DND-41 (cell line): ENCODE data around the gene SLC25A38.
A peak's percentile ranks its signal among the peaks of the same experiment; 100 is the strongest.
"Not testable (repeated sequence)": the region's sequence is repeated elsewhere in the genome, so short reads cannot be mapped to it uniquely, and the experiment has no call there.

ENCODE experiments used
- ATAC-seq: fragments of 200-7000 bp; cut with Tn5 transposase; 3 replicates; pipeline ENCODE4 v1.9.1; 2021; ENCODE audit warnings: low read depth; ENCODE audit not compliant: insufficient read depth
- DNase-seq: peaks from one replicate; pipeline ENCODE4 v3.0.0-alpha.2; 2020
- H2AFZ ChIP-seq: 2 replicates; pipeline ENCODE4 v1.6.0; 2012; ENCODE audit warnings: low read depth, low read length
- H3K27ac ChIP-seq: 2 replicates; pipeline ENCODE4 v1.5.1; 2012; ENCODE audit warnings: low read length, inconsistent platforms
- H3K27me3 ChIP-seq: fragments of 200-600 bp; sonication (generic); 2 replicates; pipeline ENCODE4 v1.6.0; 2012; ENCODE audit warnings: low read length, mild to moderate bottlenecking, inconsistent platforms; ENCODE audit not compliant: insufficient read depth, poor library complexity
- H3K36me3 ChIP-seq: 2 replicates; pipeline ENCODE4 v1.5.1; 2012; ENCODE audit warnings: low read length, inconsistent platforms; ENCODE audit not compliant: insufficient read depth
- H3K4me1 ChIP-seq: 2 replicates; pipeline ENCODE4 v1.5.1; 2012; ENCODE audit warnings: mild to moderate bottlenecking, low read length; ENCODE audit not compliant: insufficient read depth
- H3K4me2 ChIP-seq: 2 replicates; pipeline ENCODE4 v1.6.0; 2012; ENCODE audit warnings: mild to moderate bottlenecking, moderate library complexity, low read length, inconsistent platforms; ENCODE audit not compliant: insufficient read depth
- H3K4me3 ChIP-seq, 2 experiments: fragments of 200-600 bp in 1 of 2; shearing (Covaris generic) in 1 of 2; 2 replicates each; pipeline ENCODE4 v1.5.1; 2012 to 2016; ENCODE audit warnings: inconsistent platforms in 2 of 2, low read length in 2 of 2, mild to moderate bottlenecking in 2 of 2, low read depth in 1 of 2, moderate library complexity in 1 of 2
- H3K79me2 ChIP-seq: 2 replicates; pipeline ENCODE4 v1.6.0; 2012; ENCODE audit warnings: low read length, inconsistent platforms; ENCODE audit not compliant: insufficient read depth
- H3K9ac ChIP-seq: 2 replicates; pipeline ENCODE4 v1.6.0; 2012; ENCODE audit warnings: low read depth, mild to moderate bottlenecking, inconsistent platforms, low read length, moderate library complexity
- H3K9me3 ChIP-seq: 2 replicates; pipeline ENCODE4 v1.5.1; 2012; ENCODE audit warnings: low read length, moderate library complexity, mild to moderate bottlenecking, inconsistent platforms; ENCODE audit not compliant: insufficient read depth, severe bottlenecking
- H4K20me1 ChIP-seq: 2 replicates; pipeline ENCODE4 v1.6.0; 2012; ENCODE audit warnings: low read length; ENCODE audit not compliant: insufficient read depth
- CTCF ChIP-seq: IDR thresholded peaks from 2 replicates; pipeline ENCODE4 v1.5.1; 2012; ENCODE audit warnings: borderline replicate concordance, low read length, moderate library complexity, mild to moderate bottlenecking; ENCODE audit not compliant: poor library complexity, severe bottlenecking; ENCODE audit errors: extremely low read depth
- EZH2 ChIP-seq: IDR thresholded peaks from 3 replicates; pipeline ENCODE4 v1.6.1; 2012; ENCODE audit warnings: borderline replicate concordance, low read depth, mild to moderate bottlenecking, moderate library complexity, low read length, inconsistent platforms; ENCODE audit not compliant: severe bottlenecking

Gene SLC25A38

GRCh38 chr3:39349080-39349479 lies 34.1 kb upstream of the SLC25A38 start:
- no peaks in the 10 kb centered on the region for H4K20me1 ChIP-seq
- H3K27ac ChIP-seq = peak overlapping the region; percentile 99
- H3K9ac ChIP-seq = peak overlapping the region; percentile 57; the same call in 1 of the 2 replicates
- H3K27me3 ChIP-seq = no peaks in the 10 kb centered on the region
- no peak overlapping the region for H3K4me3 ChIP-seq
- TF ChIP-seq EZH2 = no peak
- TF ChIP-seq CTCF = no peak
- peaks cover 84% of the 10 kb centered on the region for H3K4me1 ChIP-seq
- H3K4me2 ChIP-seq = no peak overlapping the region
- H3K9me3 ChIP-seq = no peaks in the 10 kb centered on the region
- no peak for DNase-seq
- H3K79me2 ChIP-seq = peaks cover 16% of the 10 kb centered on the region; the same call in 1 of the 2 replicates
- no peaks in the 10 kb centered on the region for H3K36me3 ChIP-seq
- ATAC-seq = no peak
- H2AFZ ChIP-seq = no peak overlapping the region

DNA sequence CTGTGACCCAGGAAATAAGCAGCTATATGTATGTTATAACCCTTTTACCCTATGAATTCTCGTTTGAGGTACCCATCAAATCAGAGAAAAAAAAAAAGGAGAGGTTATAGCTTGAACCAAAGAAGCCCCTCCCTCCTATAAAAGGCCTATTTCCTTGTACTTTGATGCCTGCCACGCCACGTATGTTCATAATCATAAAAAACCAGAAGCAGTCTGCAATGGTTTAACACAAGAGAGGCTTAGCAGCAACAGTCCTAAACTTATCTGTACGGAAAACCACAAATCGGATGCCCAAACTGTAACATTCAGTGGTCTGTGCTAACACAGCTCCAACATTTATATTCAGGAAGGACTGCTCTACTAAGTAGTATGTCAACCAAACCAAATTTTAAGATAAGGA lies 32.5 kb upstream of the SLC25A38 start:
- peak; percentile 78 for DNase-seq
- H3K4me2 ChIP-seq = peak overlapping the region; percentile 49

DNA sequence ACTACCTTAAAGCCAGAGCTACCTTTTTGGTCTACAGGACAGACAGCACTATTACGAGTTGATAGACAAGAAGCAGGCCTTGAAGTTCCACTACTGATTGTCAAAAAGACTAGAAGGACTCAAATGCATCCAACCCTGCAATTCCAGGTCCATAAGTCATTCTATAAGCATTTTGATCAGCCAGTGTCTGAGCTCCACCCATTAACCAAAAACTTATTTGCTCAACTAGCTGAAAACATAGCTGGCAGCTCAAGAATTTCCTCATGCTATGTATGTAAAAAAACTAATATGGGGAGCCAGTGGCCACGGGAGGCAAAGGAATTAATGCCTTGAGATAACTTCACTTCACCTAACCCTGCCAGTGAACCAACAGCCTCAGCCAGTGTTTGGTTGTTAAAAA lies 32.0 kb upstream of the SLC25A38 start:
- not testable (repeated sequence) for H4K20me1 ChIP-seq, ATAC-seq, H3K27me3 ChIP-seq, H3K9me3 ChIP-seq, H3K36me3 ChIP-seq, H2AFZ ChIP-seq, DNase-seq
- Histone ChIP-seq H3K79me2 (peaks cover 24% of the 10 kb centered on the region), H3K4me2 (peak overlapping the region; percentile 49), H3K4me3 (peak overlapping the region in 1 of 2 experiments; percentile 25; a peak in 1 of 4 replicates), H3K9ac (peak overlapping the region; percentile 57), H3K27ac (peak overlapping the region; percentile 99), H3K4me1 (peaks cover 96% of the 10 kb centered on the region)

More for the DNA sequence above, 32.5 kb upstream of the SLC25A38 start:
- ATAC-seq = peak; percentile 86
- peak overlapping the region; percentile 99 for H3K27ac ChIP-seq
- peaks cover 22% of the 10 kb centered on the region; the same call in 1 of the 2 replicates for H3K79me2 ChIP-seq
- H3K27me3 ChIP-seq = no peaks in the 10 kb centered on the region
- H3K36me3 ChIP-seq = no peaks in the 10 kb centered on the region
- no peak overlapping the region for H2AFZ ChIP-seq
- no peaks in the 10 kb centered on the region for H4K20me1 ChIP-seq
- no peak overlapping the region; a peak in 1 of 4 replicates for H3K4me3 ChIP-seq
- TF ChIP-seq CTCF (no peak), EZH2 (no peak)
- H3K4me1 ChIP-seq = peaks cover 96% of the 10 kb centered on the region
- no peaks in the 10 kb centered on the region for H3K9me3 ChIP-seq
- H3K9ac ChIP-seq = peak overlapping the region; percentile 57

GRCh38 chr3:39353168-39353927 lies 29.8 kb upstream of the SLC25A38 start:
- Histone ChIP-seq H3K9ac (peak overlapping the region; percentile 55), H3K79me2 (peaks cover 37% of the 10 kb centered on the region), H3K4me1 (peaks cover 97% of the 10 kb centered on the region), H3K27ac (peak overlapping the region; percentile 99)
- not testable (repeated sequence) for H3K9me3 ChIP-seq, H4K20me1 ChIP-seq, H3K4me2 ChIP-seq, H2AFZ ChIP-seq, H3K27me3 ChIP-seq, H3K36me3 ChIP-seq, H3K4me3 ChIP-seq
- ATAC-seq = peak; percentile 10; the same call in 1 of the 3 replicates
- peak; percentile 48 for DNase-seq
